OCI-M2 (cell line): ENCODE results near the gene TTC33.

Source experiments
- DNase-seq: peaks from one replicate; lab custom pipeline; 2025; ENCODE audit not compliant: unreplicated experiment; lab: John Stamatoyannopoulos, UW

Gene TTC33

GRCh38 chr5:40524677-40525076 is 231.1 kb downstream of the TTC33 start:
- DNase-seq, result no peak

- no peak for DNase-seq
These were observed 233.8 kb downstream of the TTC33 start for GRCh38 chr5:40521925-40522324.

DNA sequence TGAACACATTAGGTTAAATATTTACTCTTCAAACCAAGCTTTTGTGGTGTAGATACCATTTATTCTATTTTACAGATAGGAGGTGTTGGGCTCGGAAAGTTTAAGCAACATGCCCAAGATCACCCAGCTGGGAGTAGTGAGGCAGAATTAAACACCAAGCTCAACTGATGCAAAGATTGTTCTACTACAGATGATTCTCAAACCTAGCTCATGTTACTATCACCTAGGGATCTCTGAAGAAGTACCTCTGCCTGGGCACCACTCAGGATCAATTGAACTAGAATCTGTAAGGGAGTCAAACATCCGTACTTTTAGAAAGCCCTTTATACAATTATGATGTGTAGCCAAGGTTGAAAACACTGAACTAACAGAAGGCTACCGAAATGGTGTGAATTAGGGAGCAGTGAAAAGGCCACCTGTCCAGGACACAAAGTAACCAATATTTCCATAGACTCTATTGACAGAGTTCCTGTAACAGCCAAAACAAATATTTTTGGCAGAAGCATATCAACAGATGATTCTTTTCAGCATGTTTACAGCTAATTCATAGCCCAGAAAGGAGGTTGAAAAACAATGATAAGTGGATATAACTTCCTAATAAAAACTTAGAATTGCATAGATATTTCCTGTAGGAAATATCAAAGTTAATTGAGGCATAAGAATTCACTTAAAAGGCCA is 234.5 kb downstream of the TTC33 start:
- no peak for DNase-seq

DNA sequence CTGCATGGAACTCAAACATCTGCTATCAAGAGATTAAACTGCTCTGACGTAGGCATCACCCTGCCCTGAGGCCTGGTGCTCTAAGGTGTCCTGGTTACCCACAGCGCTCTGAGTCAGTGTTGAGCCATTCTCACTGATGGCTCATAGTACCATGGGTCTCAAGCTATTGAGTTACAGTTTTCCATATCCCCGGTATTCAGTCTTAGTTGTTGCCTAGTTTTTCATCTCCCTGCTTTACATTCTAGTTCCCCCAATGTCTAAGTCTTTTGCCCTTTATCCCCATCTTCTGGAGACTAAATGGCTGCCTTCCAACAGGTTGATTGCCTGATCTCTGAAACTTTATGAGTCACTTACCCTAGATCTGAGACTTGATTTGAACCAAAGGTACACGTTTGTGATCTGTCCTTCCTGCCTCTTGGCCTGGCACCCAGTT is 237.3 kb downstream of the TTC33 start:
- no peak for DNase-seq

DNA sequence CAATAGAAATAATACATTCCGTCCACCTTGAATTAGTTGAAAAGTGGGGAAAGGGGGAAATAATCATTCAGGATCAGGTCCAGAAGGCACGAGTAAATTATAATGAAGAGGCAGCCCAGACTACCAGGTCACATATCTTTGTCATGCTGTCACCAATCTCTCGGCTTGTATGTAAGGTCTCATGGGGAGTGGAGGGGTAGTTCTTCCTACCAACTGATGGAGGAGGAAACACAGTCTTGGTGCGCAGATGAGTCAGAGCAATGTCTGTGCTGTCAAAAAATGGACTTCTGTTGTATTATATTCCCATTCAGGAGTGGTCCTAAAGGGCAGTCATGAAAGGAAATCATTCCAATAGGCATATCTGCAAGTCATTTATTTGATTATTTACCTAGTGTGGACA is 240.3 kb downstream of the TTC33 start:
- DNase-seq, result no peak

DNA sequence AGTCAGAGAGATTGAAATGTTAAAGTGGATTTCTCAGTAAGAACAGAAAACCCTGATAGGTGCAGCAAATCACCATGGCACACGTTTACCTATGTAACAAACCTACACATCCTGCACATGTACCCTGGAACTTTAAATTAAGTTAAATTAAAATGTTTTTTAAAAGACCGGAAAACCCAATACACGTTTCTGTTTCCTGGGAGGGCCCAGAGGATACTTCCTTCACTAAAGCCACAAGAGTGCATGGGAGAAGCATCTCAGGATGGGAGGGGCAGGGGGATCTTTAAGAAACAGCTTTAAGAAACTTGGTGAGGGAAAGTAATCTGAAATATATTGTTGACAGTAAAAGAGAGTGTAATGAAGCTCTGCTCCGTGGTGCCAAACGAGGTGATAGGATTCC is 240.8 kb downstream of the TTC33 start:
- no peak for DNase-seq

DNA sequence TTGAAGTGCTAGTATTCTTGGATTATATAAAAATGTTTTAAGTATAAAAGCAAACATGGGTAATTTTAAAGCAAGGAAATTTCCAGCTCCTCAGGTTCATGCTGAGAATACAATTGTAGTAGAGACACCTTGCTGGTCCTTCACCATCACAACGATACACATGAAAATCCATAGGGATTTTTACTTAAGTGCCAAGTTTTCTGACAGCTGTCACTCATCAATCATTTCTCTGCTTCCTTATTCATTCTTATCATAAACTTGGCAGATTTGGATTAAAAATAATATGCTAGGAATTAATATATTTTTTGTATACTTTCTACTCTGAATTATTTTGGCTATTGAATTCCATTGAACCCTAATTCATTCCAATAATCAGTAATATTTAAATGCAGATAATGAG is 244.0 kb downstream of the TTC33 start:
- no peak for DNase-seq

GRCh38 chr5:40507095-40507494 is 248.7 kb downstream of the TTC33 start:
- no peak for DNase-seq

DNA sequence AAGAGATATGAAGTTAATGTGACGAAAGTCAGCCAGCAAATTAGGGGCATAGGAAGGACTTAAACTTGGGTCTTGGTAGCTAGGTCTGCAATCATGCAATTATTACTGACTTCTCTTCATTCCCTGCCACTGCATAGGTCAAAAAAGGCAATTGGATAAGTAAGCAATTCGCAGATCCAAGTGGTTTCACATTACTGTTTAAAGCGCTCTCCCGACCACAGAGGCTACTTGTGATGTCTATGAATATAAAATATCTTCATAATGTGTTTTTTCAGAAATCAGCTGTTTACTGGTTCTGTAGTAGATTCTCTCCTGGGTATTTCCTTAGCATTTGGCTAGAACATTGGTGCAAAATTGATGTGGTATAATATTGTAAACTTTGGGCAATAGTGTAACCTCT is 250.7 kb downstream of the TTC33 start:
- no peak for DNase-seq

GRCh38 chr5:40503439-40503838 is 252.3 kb downstream of the TTC33 start:
- DNase-seq, result no peak

GRCh38 chr5:40502736-40503135 is 253.0 kb downstream of the TTC33 start:
- no peak for DNase-seq

- no peak for DNase-seq
These were observed 253.9 kb downstream of the TTC33 start for GRCh38 chr5:40501711-40502444.

GRCh38 chr5:40499518-40500273 is 256.1 kb downstream of the TTC33 start:
- DNase-seq, result no peak

DNA sequence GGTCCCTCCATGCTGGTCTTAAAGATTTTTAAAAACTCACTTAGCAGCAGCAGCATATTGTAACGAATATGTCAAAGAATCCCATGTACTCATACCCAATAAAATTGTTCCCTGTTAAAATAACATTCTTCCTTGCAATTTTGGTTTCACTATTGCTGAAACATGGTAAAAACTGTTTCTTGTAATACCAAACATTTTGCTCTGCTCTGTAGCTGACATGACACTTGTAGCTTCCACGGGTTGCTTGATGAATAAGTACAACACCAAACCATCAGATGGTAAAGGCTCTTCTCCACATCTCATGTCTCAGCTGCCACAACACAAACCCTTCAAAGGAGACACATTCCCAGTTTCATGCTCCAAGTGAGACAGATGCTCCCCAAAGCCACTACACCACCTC is 256.8 kb downstream of the TTC33 start:
- no peak for DNase-seq

GRCh38 chr5:40497573-40497972 is 258.2 kb downstream of the TTC33 start:
- no peak for DNase-seq

DNA sequence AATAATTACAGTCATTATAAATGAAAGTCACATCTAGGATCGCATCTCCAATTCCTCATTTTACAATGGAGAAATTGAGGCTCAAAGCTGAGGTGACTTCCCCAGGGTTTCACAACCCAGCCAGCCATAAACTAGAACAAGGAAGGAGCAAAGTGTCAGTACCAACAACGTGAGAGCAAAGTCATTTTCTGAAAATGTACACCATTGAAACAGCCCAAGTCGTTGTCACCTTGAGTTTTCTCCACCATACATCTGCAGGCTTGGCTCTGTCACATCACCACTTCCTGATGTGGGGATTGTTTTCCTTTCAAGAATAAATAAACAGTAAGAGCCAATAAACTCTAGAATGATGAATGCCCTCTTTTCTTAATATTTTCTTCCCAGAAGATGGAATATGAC is 260.5 kb downstream of the TTC33 start:
- DNase-seq, result no peak

DNA sequence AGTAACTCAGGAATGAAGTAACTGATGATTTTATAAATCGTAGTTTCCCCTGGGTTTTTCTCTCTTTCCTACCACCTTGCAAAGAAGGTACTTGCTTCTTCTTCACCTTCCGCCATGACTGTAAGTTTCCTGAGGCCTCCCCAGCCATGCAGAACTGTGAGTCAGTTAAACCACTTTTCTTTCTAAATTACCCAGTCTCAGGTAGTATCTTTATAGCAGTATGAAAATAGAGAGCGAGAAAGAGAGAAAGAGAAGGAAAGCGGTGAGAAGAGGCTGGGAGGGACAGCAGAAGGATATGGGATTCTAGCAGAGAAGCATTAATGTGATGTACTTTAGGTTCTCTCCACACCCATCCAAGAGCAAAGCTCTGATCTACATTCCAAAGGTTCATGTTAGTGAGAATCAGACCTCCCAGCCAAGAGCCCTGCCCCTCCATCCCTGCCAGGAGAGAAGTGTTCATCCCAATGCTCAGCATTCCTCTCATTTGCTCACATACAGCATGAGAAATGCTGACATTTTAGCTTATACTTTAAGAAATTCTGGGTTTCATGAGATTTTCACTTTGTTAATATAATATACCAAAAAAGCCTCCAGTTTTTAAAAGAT is 261.0 kb downstream of the TTC33 start:
- no peak for DNase-seq

- DNase-seq, result no peak
These were observed 263.7 kb downstream of the TTC33 start for GRCh38 chr5:40492056-40492455.

- no peak for DNase-seq
These were observed 264.1 kb downstream of the TTC33 start for GRCh38 chr5:40491644-40492043.

GRCh38 chr5:40490464-40491111 is 265.2 kb downstream of the TTC33 start:
- no peak for DNase-seq

- no peak for DNase-seq
These were observed 266.3 kb downstream of the TTC33 start for GRCh38 chr5:40489421-40489820.
